ENCODE measurements around the gene RELT. TPM values are rescaled to one million over a fixed set of nuclear protein-coding genes. Genes with fewer than 3 reads are reported as not detected.

Gene RELT
- total and polyA plus RNA-seq, 9 of the 15 experiments (the other 6 are each of a cell fraction or from before 2014, with no cell fraction given) = 1.1 to 20.2 (median 7.4) TPM

GRCh38 chr11:73335204-73335923 is 40.8 kb upstream of the RELT start (continued):
- TF ChIP-seq HBP1 (CRISPR knock-in tag; IDR thresholded peaks at IDR 0.05) = no peak
- TF ChIP-seq ZNF146 (CRISPR knock-in tag; IDR thresholded peaks at IDR 0.05; ENCODE audit: unreplicated experiment) = no peak
- peak; percentile 32; the same call in 1 of the 2 replicates for TF ChIP-seq VEZF1 (CRISPR knock-in tag; IDR thresholded peaks at IDR 0.05)
- TF ChIP-seq FOXM1 (IDR thresholded peaks at IDR 0.05; ENCODE audit: low read depth) = no peak
- no peak for TF ChIP-seq FOXM1 (CRISPR knock-in tag; IDR thresholded peaks at IDR 0.05; ENCODE audit: low read depth)
- TF ChIP-seq MAFG (tag; conservative IDR thresholded peaks at IDR 0.05) = no peak
- no peak for TF ChIP-seq ZNF407 (IDR thresholded peaks at IDR 0.05; ENCODE audit: low read depth)
- TF ChIP-seq ZNF354B (CRISPR knock-in tag; IDR thresholded peaks at IDR 0.05) = no peak
- TF ChIP-seq CREM (IDR thresholded peaks at IDR 0.05; ENCODE audit: low read depth) = no peak

All from K562 (cell line).